ENCODE data around the gene MYL11.

The MYL11 gene

DNA sequence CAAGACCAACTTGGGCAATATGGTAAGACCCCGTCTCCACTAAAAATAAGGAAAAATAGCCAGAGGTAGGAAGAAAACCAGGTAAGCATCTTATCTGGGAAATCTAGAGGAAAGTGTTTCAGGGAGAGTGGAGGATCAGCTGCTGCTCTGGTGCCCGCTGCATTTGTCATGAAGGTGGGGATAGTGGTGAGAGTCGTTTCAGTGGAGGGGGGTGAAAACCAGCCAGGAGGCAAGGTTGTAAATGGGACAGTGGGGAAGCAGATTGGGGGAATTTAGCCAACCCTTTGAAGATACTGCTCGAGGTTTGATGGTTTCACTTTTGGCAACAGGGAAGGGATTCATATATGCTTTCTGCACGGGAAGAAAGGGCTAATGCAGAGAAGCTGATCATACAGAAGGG is 46.4 kb downstream of the MYL11 start:
- Mint-ChIP-seq H3K4me1 (peaks cover 10% of the 10 kb centered on the region), H3K27me3 (ENCODE audit: low read depth, poor library complexity) (no peaks in the 10 kb centered on the region), H3K36me3 (ENCODE audit: low read depth) (peaks cover 52% of the 10 kb centered on the region), H3K9me3 (no peaks in the 10 kb centered on the region), H3K27ac (no peak overlapping the region), H3K4me3 (no peak overlapping the region)
- TF ChIP-seq, protein P1, sequence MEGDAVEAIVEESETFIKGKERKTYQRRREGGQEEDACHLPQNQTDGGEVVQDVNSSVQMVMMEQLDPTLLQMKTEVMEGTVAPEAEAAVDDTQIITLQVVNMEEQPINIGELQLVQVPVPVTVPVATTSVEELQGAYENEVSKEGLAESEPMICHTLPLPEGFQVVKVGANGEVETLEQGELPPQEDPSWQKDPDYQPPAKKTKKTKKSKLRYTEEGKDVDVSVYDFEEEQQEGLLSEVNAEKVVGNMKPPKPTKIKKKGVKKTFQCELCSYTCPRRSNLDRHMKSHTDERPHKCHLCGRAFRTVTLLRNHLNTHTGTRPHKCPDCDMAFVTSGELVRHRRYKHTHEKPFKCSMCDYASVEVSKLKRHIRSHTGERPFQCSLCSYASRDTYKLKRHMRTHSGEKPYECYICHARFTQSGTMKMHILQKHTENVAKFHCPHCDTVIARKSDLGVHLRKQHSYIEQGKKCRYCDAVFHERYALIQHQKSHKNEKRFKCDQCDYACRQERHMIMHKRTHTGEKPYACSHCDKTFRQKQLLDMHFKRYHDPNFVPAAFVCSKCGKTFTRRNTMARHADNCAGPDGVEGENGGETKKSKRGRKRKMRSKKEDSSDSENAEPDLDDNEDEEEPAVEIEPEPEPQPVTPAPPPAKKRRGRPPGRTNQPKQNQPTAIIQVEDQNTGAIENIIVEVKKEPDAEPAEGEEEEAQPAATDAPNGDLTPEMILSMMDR (IDR thresholded peaks at IDR 0.05): no peak
- no peak for DNase-seq
